MCF 10A (cell line): ENCODE data around the gene PTPRT. TPM values are rescaled to one million over a fixed set of nuclear protein-coding genes. Genes with fewer than 3 reads are reported as not detected.

ENCODE experiments used
- BruUV-seq: library from RNA; stranded (reverse); fragments of 400-500 nt; replicated peaks from 2 replicates; lab custom pipeline; 2021; lab: Mats Ljungman, UMichigan
- CTCF ChIA-PET: fragments of 300-600 bp; sonication (Branson Sonifier 250); formaldehyde crosslinking; extraction: SDS; loops from one replicate; lab custom pipeline; 2021; ENCODE audit warnings: antibody characterized with exemption, inconsistent platforms; lab: Yijun Ruan, JAX
- POLR2A ChIA-PET: fragments of 300-600, 350-650 bp; sonication (Branson Sonifier 250); formaldehyde crosslinking; extraction: SDS; loops from one replicate; lab custom pipeline; 2020; ENCODE audit warnings: antibody characterized with exemption, inconsistent platforms; lab: Yijun Ruan, JAX
- DNase-seq: peaks from one replicate; pipeline ENCODE4 v3.0.0-alpha.2; 2018; ENCODE audit not compliant: unreplicated experiment
- H3K27ac Mint-ChIP-seq: one replicate; pipeline ENCODE4 v1.8.0; 2022; ENCODE audit warnings: mild to moderate bottlenecking, low read depth, mixed read lengths; ENCODE audit not compliant: unreplicated experiment
- H3K27me3 Mint-ChIP-seq: one replicate; pipeline ENCODE4 v1.8.0; 2022; ENCODE audit warnings: mixed read lengths; ENCODE audit not compliant: insufficient read depth, unreplicated experiment
- H3K36me3 Mint-ChIP-seq: one replicate; pipeline ENCODE4 v1.8.0; 2022; ENCODE audit warnings: mild to moderate bottlenecking, moderate library complexity, mixed read lengths; ENCODE audit not compliant: insufficient read depth, unreplicated experiment
- H3K4me1 Mint-ChIP-seq: one replicate; pipeline ENCODE4 v1.8.0; 2022; ENCODE audit warnings: mixed read lengths; ENCODE audit not compliant: insufficient read depth, unreplicated experiment
- H3K4me3 Mint-ChIP-seq: one replicate; pipeline ENCODE4 v1.8.0; 2022; ENCODE audit warnings: mild to moderate bottlenecking, moderate library complexity, mixed read lengths; ENCODE audit not compliant: unreplicated experiment
- H3K9me3 Mint-ChIP-seq: one replicate; pipeline ENCODE4 v1.8.0; 2022; ENCODE audit warnings: mixed read lengths; ENCODE audit not compliant: unreplicated experiment
- CTCF ChIP-seq: fragments of 200-600 bp; IDR thresholded peaks from one replicate; pipeline ENCODE4 v1.8.0; 2022; ENCODE audit warnings: antibody characterized with exemption, mild to moderate bottlenecking; ENCODE audit not compliant: unreplicated experiment
- intact Hi-C: fragments of 100-400 bp; cut with micrococcal nuclease; formaldehyde crosslinking; loops from 2 replicates; pipeline ENCODE4 v1.14.1; 2022
- total RNA-seq: library from RNA; stranded (reverse); gene quantifications from 2 replicates; pipeline ENCODE4 v1.2.3, GENCODE V29; 2022

PTPRT gene
- total RNA-seq, 1 experiment from 2014 or later, result not detected

- ChIA-PET POLR2A (no interaction called here), CTCF (no interaction called here)
- Mint-ChIP-seq H3K36me3 (no peaks in the 10 kb centered on the region), H3K9me3 (peaks cover 53% of the 10 kb centered on the region), H3K4me3 (no peak overlapping the region), H3K4me1 (no peaks in the 10 kb centered on the region), H3K27ac (no peak overlapping the region), H3K27me3 (no peaks in the 10 kb centered on the region)
- no peak for DNase-seq
- TF ChIP-seq CTCF, result no peak
- intact Hi-C loops, result no loop called here
- no TSS peak for BruUV-seq
Observed at GRCh38 chr20:42258564-42259302, 931.0 kb downstream of the PTPRT start.

- no TSS peak for BruUV-seq
- POLR2A ChIA-PET, result no interaction called here
- CTCF ChIA-PET, result no interaction called here
- no peaks in the 10 kb centered on the region for H3K4me1 Mint-ChIP-seq
- H3K27ac Mint-ChIP-seq, result no peak overlapping the region
- no peak for TF ChIP-seq CTCF
- no peaks in the 10 kb centered on the region for H3K27me3 Mint-ChIP-seq
- no peak overlapping the region for H3K4me3 Mint-ChIP-seq
- intact Hi-C loops, result no loop called here
- no peaks in the 10 kb centered on the region for H3K36me3 Mint-ChIP-seq
- no peak for DNase-seq
- peaks cover 45% of the 10 kb centered on the region for H3K9me3 Mint-ChIP-seq
Observed at GRCh38 chr20:42255821-42256220, 933.9 kb downstream of the PTPRT start.

DNA sequence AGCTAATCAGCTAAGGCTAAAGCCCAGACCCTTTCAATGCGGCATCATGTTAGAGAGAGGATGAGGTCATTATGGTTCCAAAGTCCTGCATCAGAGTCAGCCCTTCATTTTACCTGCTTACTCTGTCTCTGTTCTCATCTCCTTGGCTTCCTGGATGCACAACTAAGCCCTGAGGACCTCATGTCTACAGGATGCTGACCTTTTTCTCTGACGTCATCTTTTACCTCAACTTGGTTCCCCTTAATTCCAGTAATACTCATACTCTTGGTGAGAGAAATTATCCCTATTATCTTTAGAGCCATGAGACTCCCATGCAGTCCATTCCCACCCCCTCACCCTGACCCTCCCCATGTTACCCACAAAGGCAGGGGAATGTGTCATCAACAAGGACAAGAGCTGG is 935.0 kb downstream of the PTPRT start:
- no peak for DNase-seq
- ChIA-PET POLR2A (no interaction called here), CTCF (no interaction called here)
- Mint-ChIP-seq H3K27ac (no peak overlapping the region), H3K4me1 (no peaks in the 10 kb centered on the region), H3K36me3 (no peaks in the 10 kb centered on the region), H3K27me3 (no peaks in the 10 kb centered on the region), H3K9me3 (peaks cover 43% of the 10 kb centered on the region), H3K4me3 (no peak overlapping the region)
- intact Hi-C loops, result no loop called here
- TF ChIP-seq CTCF, result no peak
- no TSS peak for BruUV-seq

DNA sequence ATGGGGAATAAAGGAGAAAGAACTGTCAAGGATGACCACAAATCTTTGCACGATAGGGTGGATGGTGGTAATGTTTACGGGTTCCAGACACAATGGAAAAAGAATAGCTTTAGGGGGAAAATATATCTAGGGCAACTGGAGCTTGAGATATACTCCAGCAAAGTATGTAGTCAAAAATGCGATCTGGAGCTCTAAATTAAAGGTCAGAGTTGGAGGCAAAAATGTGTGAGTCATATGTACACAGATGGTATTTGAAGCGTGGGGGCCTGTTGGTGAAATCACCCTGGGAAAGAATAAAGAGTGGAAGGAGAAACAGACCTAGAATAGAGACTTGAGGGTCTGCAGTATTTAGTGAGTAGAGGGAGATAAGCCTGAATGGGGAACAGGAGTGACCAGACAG is 937.6 kb downstream of the PTPRT start:
- no TSS peak for BruUV-seq
- POLR2A ChIA-PET, result no interaction called here
- CTCF ChIA-PET, result no interaction called here
- Mint-ChIP-seq H3K4me3 (no peak overlapping the region), H3K27me3 (no peaks in the 10 kb centered on the region), H3K36me3 (no peaks in the 10 kb centered on the region), H3K9me3 (peaks cover 43% of the 10 kb centered on the region), H3K4me1 (no peaks in the 10 kb centered on the region), H3K27ac (no peak overlapping the region)
- TF ChIP-seq CTCF, result no peak
- intact Hi-C loops, result no loop called here
- DNase-seq, result no peak
